Panc1 (cell line): ENCODE data around the gene ZCCHC7.

Source experiments
- SIN3A ChIP-seq: IDR thresholded peaks from 2 replicates; pipeline ENCODE4 v1.6.1; 2012; ENCODE audit warnings: low read depth, mild to moderate bottlenecking, low read length, moderate library complexity, borderline replicate concordance; ENCODE audit not compliant: insufficient read depth
- TF ChIP-seq, protein P1 (sequence below): fragments of 450-650 bp; IDR thresholded peaks from 2 replicates; pipeline ENCODE4 v1.5.1; 2017; ENCODE audit warnings: mild to moderate bottlenecking

DNA sequence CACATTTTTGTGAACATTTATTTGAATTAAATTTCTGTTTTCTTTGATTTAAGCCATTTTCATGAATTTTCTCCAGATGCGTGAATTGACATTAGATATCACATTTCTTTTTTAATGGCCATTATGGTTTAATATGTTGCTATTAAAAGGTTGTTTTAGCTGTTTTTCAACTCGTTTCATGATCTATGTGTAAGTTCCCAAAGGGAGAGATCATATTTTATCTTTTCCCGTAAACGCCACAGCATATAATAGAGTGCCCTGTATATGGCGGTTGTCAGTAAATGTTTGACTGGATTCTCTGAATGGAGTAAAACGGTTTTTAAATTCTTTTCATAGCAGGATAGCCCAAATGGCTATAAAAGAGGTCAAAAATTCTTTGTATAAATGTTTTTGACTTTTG is 35.8 kb downstream of the ZCCHC7 start:
- TF ChIP-seq, protein P1, sequence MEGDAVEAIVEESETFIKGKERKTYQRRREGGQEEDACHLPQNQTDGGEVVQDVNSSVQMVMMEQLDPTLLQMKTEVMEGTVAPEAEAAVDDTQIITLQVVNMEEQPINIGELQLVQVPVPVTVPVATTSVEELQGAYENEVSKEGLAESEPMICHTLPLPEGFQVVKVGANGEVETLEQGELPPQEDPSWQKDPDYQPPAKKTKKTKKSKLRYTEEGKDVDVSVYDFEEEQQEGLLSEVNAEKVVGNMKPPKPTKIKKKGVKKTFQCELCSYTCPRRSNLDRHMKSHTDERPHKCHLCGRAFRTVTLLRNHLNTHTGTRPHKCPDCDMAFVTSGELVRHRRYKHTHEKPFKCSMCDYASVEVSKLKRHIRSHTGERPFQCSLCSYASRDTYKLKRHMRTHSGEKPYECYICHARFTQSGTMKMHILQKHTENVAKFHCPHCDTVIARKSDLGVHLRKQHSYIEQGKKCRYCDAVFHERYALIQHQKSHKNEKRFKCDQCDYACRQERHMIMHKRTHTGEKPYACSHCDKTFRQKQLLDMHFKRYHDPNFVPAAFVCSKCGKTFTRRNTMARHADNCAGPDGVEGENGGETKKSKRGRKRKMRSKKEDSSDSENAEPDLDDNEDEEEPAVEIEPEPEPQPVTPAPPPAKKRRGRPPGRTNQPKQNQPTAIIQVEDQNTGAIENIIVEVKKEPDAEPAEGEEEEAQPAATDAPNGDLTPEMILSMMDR = no peak
- no peak for TF ChIP-seq SIN3A
